HG03442 (cell line): ENCODE results near the gene ST3GAL6.
A peak's percentile ranks its signal among the peaks of the same experiment; 100 is the strongest.

ENCODE experiments used
- ATAC-seq: cut with Tn5 transposase; IDR thresholded peaks from one replicate; pipeline ENCODE4 v1.9.1; 2021; ENCODE audit warnings: mild to moderate bottlenecking, moderate library complexity; ENCODE audit not compliant: unreplicated experiment

Gene ST3GAL6

GRCh38 chr3:98763076-98763475, at the start of gene ST3GAL6:
Gene ST3GAL6 (plus strand): TSS chr3:98763340. CDS start chr3:98768441, 5,101 bp downstream.
- ATAC-seq = no peak

- no peak for ATAC-seq
Measured at GRCh38 chr3:98713984-98714383, 49.2 kb upstream of the ST3GAL6 start.

- ATAC-seq = no peak
Measured at GRCh38 chr3:98717584-98717983, 45.6 kb upstream of the ST3GAL6 start.

GRCh38 chr3:98718730-98719129, 44.4 kb upstream of the ST3GAL6 start:
- ATAC-seq = no peak

- ATAC-seq = no peak
Measured at GRCh38 chr3:98721776-98722175, 41.4 kb upstream of the ST3GAL6 start.

GRCh38 chr3:98722389-98722788, 40.8 kb upstream of the ST3GAL6 start:
- no peak for ATAC-seq

GRCh38 chr3:98725352-98725751, 37.8 kb upstream of the ST3GAL6 start:
- no peak for ATAC-seq

GRCh38 chr3:98726084-98726483, 37.1 kb upstream of the ST3GAL6 start:
- no peak for ATAC-seq

- no peak for ATAC-seq
Measured at GRCh38 chr3:98727638-98728037, 35.5 kb upstream of the ST3GAL6 start.

- no peak for ATAC-seq
Measured at GRCh38 chr3:98728672-98729071, 34.5 kb upstream of the ST3GAL6 start.

- peak; percentile 71 for ATAC-seq
Measured at GRCh38 chr3:98730338-98730737, 32.8 kb upstream of the ST3GAL6 start.

GRCh38 chr3:98730886-98731537, 32.1 kb upstream of the ST3GAL6 start:
- ATAC-seq = no peak

- peak; percentile 30 for ATAC-seq
Measured at GRCh38 chr3:98731720-98732285, 31.3 kb upstream of the ST3GAL6 start.

- peak; percentile 30 for ATAC-seq
Measured at GRCh38 chr3:98732286-98733052, 30.7 kb upstream of the ST3GAL6 start.

- ATAC-seq = peak; percentile 27
Measured at GRCh38 chr3:98733053-98733811, 29.9 kb upstream of the ST3GAL6 start.

- ATAC-seq = peak; percentile 29
Measured at GRCh38 chr3:98733812-98734281, 29.3 kb upstream of the ST3GAL6 start.

GRCh38 chr3:98734306-98734705, 28.8 kb upstream of the ST3GAL6 start:
- no peak for ATAC-seq

GRCh38 chr3:98734735-98735134, 28.4 kb upstream of the ST3GAL6 start:
- ATAC-seq = no peak

GRCh38 chr3:98735296-98735695, 27.8 kb upstream of the ST3GAL6 start:
- ATAC-seq = no peak

- ATAC-seq = no peak
Measured at GRCh38 chr3:98735761-98736269, 27.3 kb upstream of the ST3GAL6 start.

GRCh38 chr3:98737301-98737700, 25.8 kb upstream of the ST3GAL6 start:
- ATAC-seq = no peak
